Neural progenitor cell (in vitro differentiated cells): ENCODE data around the gene DRD1. TPM values are rescaled to one million over a fixed set of nuclear protein-coding genes. Genes with fewer than 3 reads are reported as not detected.
"Not testable (repeated sequence)": the region's sequence is repeated elsewhere in the genome, so short reads cannot be mapped to it uniquely, and the experiment has no call there.

Experiments used
- DNase-seq: peaks from one replicate; pipeline ENCODE4 v3.0.0-alpha.2; 2016; ENCODE audit warnings: low spot score
- H2AFZ ChIP-seq: fragments of 200-600 bp; sonication (generic); replicated peaks from 2 replicates; pipeline ENCODE4 v1.6.1; 2016; ENCODE audit warnings: antibody characterized with exemption
- H3F3A ChIP-seq: fragments of 200-600 bp; sonication (generic); 2 replicates; pipeline ENCODE4 v1.6.1; 2016; ENCODE audit warnings: antibody characterized with exemption, low read depth
- H3K27ac ChIP-seq: fragments of 200-600 bp; sonication (generic); 2 replicates; pipeline ENCODE4 v1.5.1; 2016; ENCODE audit warnings: mild to moderate bottlenecking
- H3K27me3 ChIP-seq: fragments of 200-600 bp; sonication (generic); 2 replicates; pipeline ENCODE4 v1.6.1; 2016; ENCODE audit warnings: mild to moderate bottlenecking, moderate library complexity
- H3K36me3 ChIP-seq: fragments of 200-600 bp; sonication (generic); 2 replicates; pipeline ENCODE4 v1.5.1; 2016
- H3K4me1 ChIP-seq: fragments of 200-600 bp; sonication (generic); 2 replicates; pipeline ENCODE4 v1.6.1; 2016; ENCODE audit warnings: mixed run types
- H3K4me2 ChIP-seq: fragments of 200-600 bp; sonication (generic); 2 replicates; pipeline ENCODE4 v1.6.1; 2016
- H3K4me3 ChIP-seq: fragments of 200-600 bp; sonication (generic); 2 replicates; pipeline ENCODE4 v1.5.1; 2016
- H3K79me2 ChIP-seq: fragments of 200-600 bp; sonication (generic); 2 replicates; pipeline ENCODE4 v1.6.1; 2016; ENCODE audit warnings: low read depth
- H3K9ac ChIP-seq: fragments of 200-600 bp; sonication (generic); 2 replicates; pipeline ENCODE4 v1.6.1; 2016
- H3K9me3 ChIP-seq: fragments of 200-600 bp; sonication (generic); 2 replicates; pipeline ENCODE4 v1.5.1; 2016; ENCODE audit warnings: low read depth
- H4K20me1 ChIP-seq: fragments of 200-600 bp; sonication (generic); 2 replicates; pipeline ENCODE4 v1.6.1; 2016; ENCODE audit warnings: low read depth
- H3K27ac Mint-ChIP-seq: 3 replicates; pipeline ENCODE4 v1.8.0; 2021; ENCODE audit warnings: mixed read lengths
- H3K27me3 Mint-ChIP-seq: 2 replicates; pipeline ENCODE4 v1.8.0; 2022; ENCODE audit warnings: low read depth, mild to moderate bottlenecking, inconsistent platforms, moderate library complexity, mixed read lengths; ENCODE audit not compliant: insufficient read depth
- H3K36me3 Mint-ChIP-seq: 3 replicates; pipeline ENCODE4 v1.8.0; 2021; ENCODE audit warnings: mixed read lengths
- H3K4me1 Mint-ChIP-seq: 3 replicates; pipeline ENCODE4 v1.8.0; 2021; ENCODE audit warnings: mixed read lengths
- H3K4me3 Mint-ChIP-seq: 3 replicates; pipeline ENCODE4 v1.8.0; 2021; ENCODE audit warnings: mild to moderate bottlenecking, moderate library complexity, mixed read lengths
- H3K9me3 Mint-ChIP-seq: 3 replicates; pipeline ENCODE4 v1.8.0; 2020; ENCODE audit warnings: mixed read lengths
- EZH2 ChIP-seq: fragments of 200-600 bp; sonication (generic); IDR thresholded peaks from 2 replicates; pipeline ENCODE4 v1.6.1; 2017; ENCODE audit warnings: antibody characterized with exemption, mild to moderate bottlenecking, moderate library complexity
- EZH2phosphoT487 ChIP-seq: fragments of 200-600 bp; sonication (generic); IDR thresholded peaks from 2 replicates; pipeline ENCODE4 v1.6.1; 2017; ENCODE audit warnings: antibody characterized with exemption
- total RNA-seq: library from RNA; depleted of rRNA; stranded (reverse); fragments of >200 nt; gene quantifications from 2 replicates; pipeline ENCODE4 v1.2.3, GENCODE V29; 2015; ENCODE audit warnings: low replicate concordance
- TF ChIP-seq, protein P1 (sequence below): fragments of 200-600 bp; sonication (generic); IDR thresholded peaks from 2 replicates; pipeline ENCODE4 v1.5.1; 2017; ENCODE audit warnings: antibody characterized with exemption, mild to moderate bottlenecking

The DRD1 gene
- total RNA-seq, 1 donor from 2014 or later: not detected

DNA sequence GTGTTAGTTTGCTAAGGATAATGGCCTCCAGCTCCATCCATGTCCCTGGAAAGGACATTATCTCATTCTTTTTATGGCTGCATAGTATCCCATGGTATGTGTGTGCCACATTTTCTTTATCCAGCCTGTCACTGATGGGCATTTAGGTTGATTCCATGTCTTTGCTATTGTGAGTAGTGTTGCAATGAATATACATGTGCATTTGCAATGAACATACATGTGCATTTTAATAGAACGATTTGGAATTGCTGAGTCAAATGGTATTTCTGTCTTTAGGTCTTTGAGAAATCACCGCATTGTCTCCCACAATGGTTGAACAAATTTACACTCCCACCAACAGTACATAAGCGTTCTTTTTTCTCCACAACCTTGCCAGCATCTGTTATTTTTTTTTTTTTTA lies 37.7 kb downstream of the DRD1 start:
- Mint-ChIP-seq H3K4me3 (no peak overlapping the region), H3K27ac (no peak overlapping the region), H3K27me3 (no peaks in the 10 kb centered on the region), H3K36me3 (no peaks in the 10 kb centered on the region), H3K4me1 (no peaks in the 10 kb centered on the region), H3K9me3 (peaks cover 8% of the 10 kb centered on the region)
- Histone ChIP-seq H3K27me3 (no peaks in the 10 kb centered on the region), H3K4me1 (no peaks in the 10 kb centered on the region), H3K79me2 (no peaks in the 10 kb centered on the region), H3K36me3 (no peaks in the 10 kb centered on the region), H2AFZ (no peak overlapping the region), H3F3A (no peaks in the 10 kb centered on the region), H4K20me1 (no peaks in the 10 kb centered on the region), H3K4me3 (no peak overlapping the region), H3K4me2 (no peak overlapping the region), H3K27ac (no peak overlapping the region), H3K9ac (no peak overlapping the region), H3K9me3 (no peaks in the 10 kb centered on the region)
- no peak for DNase-seq
- TF ChIP-seq EZH2phosphoT487: no peak
- TF ChIP-seq, protein P1, sequence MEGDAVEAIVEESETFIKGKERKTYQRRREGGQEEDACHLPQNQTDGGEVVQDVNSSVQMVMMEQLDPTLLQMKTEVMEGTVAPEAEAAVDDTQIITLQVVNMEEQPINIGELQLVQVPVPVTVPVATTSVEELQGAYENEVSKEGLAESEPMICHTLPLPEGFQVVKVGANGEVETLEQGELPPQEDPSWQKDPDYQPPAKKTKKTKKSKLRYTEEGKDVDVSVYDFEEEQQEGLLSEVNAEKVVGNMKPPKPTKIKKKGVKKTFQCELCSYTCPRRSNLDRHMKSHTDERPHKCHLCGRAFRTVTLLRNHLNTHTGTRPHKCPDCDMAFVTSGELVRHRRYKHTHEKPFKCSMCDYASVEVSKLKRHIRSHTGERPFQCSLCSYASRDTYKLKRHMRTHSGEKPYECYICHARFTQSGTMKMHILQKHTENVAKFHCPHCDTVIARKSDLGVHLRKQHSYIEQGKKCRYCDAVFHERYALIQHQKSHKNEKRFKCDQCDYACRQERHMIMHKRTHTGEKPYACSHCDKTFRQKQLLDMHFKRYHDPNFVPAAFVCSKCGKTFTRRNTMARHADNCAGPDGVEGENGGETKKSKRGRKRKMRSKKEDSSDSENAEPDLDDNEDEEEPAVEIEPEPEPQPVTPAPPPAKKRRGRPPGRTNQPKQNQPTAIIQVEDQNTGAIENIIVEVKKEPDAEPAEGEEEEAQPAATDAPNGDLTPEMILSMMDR: no peak
- no peak for TF ChIP-seq EZH2

- not testable (repeated sequence) for H3K4me1 ChIP-seq, H3K9me3 ChIP-seq, H4K20me1 ChIP-seq, H3K36me3 Mint-ChIP-seq, DNase-seq, H3K4me1 Mint-ChIP-seq, H3K9ac ChIP-seq, H3K27ac ChIP-seq, H3F3A ChIP-seq, H3K9me3 Mint-ChIP-seq, H3K27me3 Mint-ChIP-seq, H3K79me2 ChIP-seq, H3K36me3 ChIP-seq, H3K27me3 ChIP-seq
- H2AFZ ChIP-seq: peak overlapping the region; percentile 50
- peak overlapping the region; percentile 97 for H3K27ac Mint-ChIP-seq
- peak overlapping the region; percentile 82 for H3K4me3 Mint-ChIP-seq
- H3K4me3 ChIP-seq: peak overlapping the region; percentile 31
- H3K4me2 ChIP-seq: peak overlapping the region; percentile 60
Measured at GRCh38 chr5:175397590-175398297, 46.2 kb downstream of the DRD1 start.

GRCh38 chr5:175395430-175395829 lies 48.6 kb downstream of the DRD1 start:
- not testable (repeated sequence) for H3K36me3 ChIP-seq, H3K4me3 Mint-ChIP-seq, DNase-seq

GRCh38 chr5:175394601-175395000 lies 49.4 kb downstream of the DRD1 start:
- Mint-ChIP-seq H3K27ac (no peak overlapping the region), H3K9me3 (peaks cover 8% of the 10 kb centered on the region), H3K36me3 (no peaks in the 10 kb centered on the region), H3K4me3 (no peak overlapping the region), H3K4me1 (peaks cover 10% of the 10 kb centered on the region), H3K27me3 (peaks cover 2% of the 10 kb centered on the region)
- no peak overlapping the region for H3K4me3 ChIP-seq
- no peak for TF ChIP-seq EZH2phosphoT487
- no peaks in the 10 kb centered on the region for H3K36me3 ChIP-seq
- H3K79me2 ChIP-seq: no peaks in the 10 kb centered on the region
- no peak overlapping the region for H3K9ac ChIP-seq
- no peaks in the 10 kb centered on the region for H4K20me1 ChIP-seq
- no peaks in the 10 kb centered on the region for H3K9me3 ChIP-seq
- no peaks in the 10 kb centered on the region for H3K4me1 ChIP-seq
- no peak overlapping the region for H3K27ac ChIP-seq
- H3F3A ChIP-seq: no peaks in the 10 kb centered on the region
- H2AFZ ChIP-seq: no peak overlapping the region
- no peaks in the 10 kb centered on the region for H3K27me3 ChIP-seq
- DNase-seq: no peak
- H3K4me2 ChIP-seq: no peak overlapping the region

More at GRCh38 chr5:175395430-175395829, 48.6 kb downstream of the DRD1 start:
- H3K9me3 ChIP-seq, H4K20me1 ChIP-seq, H2AFZ ChIP-seq, H3K27me3 ChIP-seq, H3K27me3 Mint-ChIP-seq, H3K36me3 Mint-ChIP-seq, H3K4me1 ChIP-seq, H3K4me3 ChIP-seq, H3K27ac ChIP-seq, H3F3A ChIP-seq, H3K27ac Mint-ChIP-seq, H3K9ac ChIP-seq, H3K4me1 Mint-ChIP-seq, H3K4me2 ChIP-seq, H3K79me2 ChIP-seq, H3K9me3 Mint-ChIP-seq: not testable (repeated sequence)

DNA sequence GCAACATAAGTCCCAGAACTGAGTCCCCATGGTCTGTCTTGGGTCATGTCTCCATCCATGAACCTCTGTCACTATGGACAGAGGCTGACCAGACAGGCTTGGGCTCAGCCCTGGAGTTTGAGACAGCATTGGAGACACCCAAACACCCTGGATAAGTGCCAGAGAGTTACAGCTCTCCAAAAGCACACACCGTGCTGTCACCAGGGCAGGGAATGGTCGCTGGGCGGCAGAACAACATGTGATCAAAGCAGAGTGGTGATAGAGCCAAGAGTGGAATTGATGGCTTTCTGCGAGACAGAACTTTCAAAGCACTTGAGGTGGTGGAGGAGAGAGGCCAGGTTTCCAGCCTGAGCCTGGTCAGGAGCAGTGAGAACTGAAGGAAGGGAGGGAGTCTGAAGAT lies 50.1 kb downstream of the DRD1 start:
- H3K27ac ChIP-seq: no peak overlapping the region
- no peak for DNase-seq
- H3K9me3 ChIP-seq: no peaks in the 10 kb centered on the region
- H2AFZ ChIP-seq: no peak overlapping the region
- H3K4me1 ChIP-seq: no peaks in the 10 kb centered on the region
- H3K4me3 Mint-ChIP-seq: no peak overlapping the region
- H3K9ac ChIP-seq: no peak overlapping the region
- H3K79me2 ChIP-seq: no peaks in the 10 kb centered on the region
- peaks cover 8% of the 10 kb centered on the region for H3K9me3 Mint-ChIP-seq
- H3K4me1 Mint-ChIP-seq: peaks cover 10% of the 10 kb centered on the region
- peaks cover 3% of the 10 kb centered on the region for H3K27me3 Mint-ChIP-seq
- H3K36me3 ChIP-seq: no peaks in the 10 kb centered on the region
- no peak overlapping the region for H3K4me3 ChIP-seq
- H3K27ac Mint-ChIP-seq: no peak overlapping the region
- no peaks in the 10 kb centered on the region for H3K27me3 ChIP-seq
- H4K20me1 ChIP-seq: no peaks in the 10 kb centered on the region
- no peak overlapping the region for H3K4me2 ChIP-seq
- H3F3A ChIP-seq: no peaks in the 10 kb centered on the region
- H3K36me3 Mint-ChIP-seq: no peaks in the 10 kb centered on the region
- TF ChIP-seq EZH2phosphoT487 (no peak), EZH2 (no peak)
- TF ChIP-seq, protein P1: no peak
